Loucy (cell line): ENCODE measurements around the gene ZNF407.

ENCODE experiments used
- H2AFZ ChIP-seq: fragments of 200-600 bp; sonication (generic); 2 replicates; pipeline ENCODE4 v1.6.0; 2016; ENCODE audit warnings: antibody characterized with exemption, mild to moderate bottlenecking, low read length, moderate library complexity
- H3F3A ChIP-seq: fragments of 200-600 bp; 2 replicates; pipeline ENCODE4 v1.6.0; 2016; ENCODE audit warnings: antibody characterized with exemption, low read depth, mild to moderate bottlenecking
- H3K27me3 ChIP-seq: fragments of 200-600 bp; sonication (generic); 2 replicates; pipeline ENCODE4 v1.6.1; 2014; ENCODE audit warnings: low read length, mild to moderate bottlenecking; ENCODE audit not compliant: insufficient read depth, poor library complexity, severe bottlenecking
- H3K36me3 ChIP-seq: fragments of 200-600 bp; sonication (generic); 2 replicates; pipeline ENCODE4 v1.6.1; 2016; ENCODE audit warnings: low read length; ENCODE audit not compliant: insufficient read depth
- H3K4me1 ChIP-seq: fragments of 200-600 bp; sonication (generic); 2 replicates; pipeline ENCODE4 v1.5.1; 2014; ENCODE audit warnings: low read length, mild to moderate bottlenecking; ENCODE audit not compliant: insufficient read depth, poor library complexity, severe bottlenecking
- H3K4me2 ChIP-seq: fragments of 200-600 bp; sonication (generic); 2 replicates; pipeline ENCODE4 v1.6.0; 2014; ENCODE audit warnings: antibody characterized with exemption, low read length, low read depth, mild to moderate bottlenecking; ENCODE audit not compliant: poor library complexity, severe bottlenecking
- H3K4me3 ChIP-seq: fragments of 200-600 bp; sonication (generic); 2 replicates; pipeline ENCODE4 v1.5.1; 2014; ENCODE audit warnings: low read length, mild to moderate bottlenecking, mixed read lengths; ENCODE audit not compliant: poor library complexity, severe bottlenecking
- H3K79me2 ChIP-seq: fragments of 200-600 bp; sonication (generic); 2 replicates; pipeline ENCODE4 v1.6.1; 2014; ENCODE audit warnings: low read length; ENCODE audit not compliant: insufficient read depth
- H3K9ac ChIP-seq: fragments of 200-600 bp; sonication (generic); 2 replicates; pipeline ENCODE4 v1.6.0; 2014; ENCODE audit warnings: mild to moderate bottlenecking, low read depth, low read length, moderate library complexity; ENCODE audit not compliant: poor library complexity, severe bottlenecking
- H3K9me2 ChIP-seq: fragments of 200-600 bp; sonication (generic); replicated peaks from 2 replicates; pipeline ENCODE4 v1.6.1; 2016; ENCODE audit warnings: low read depth, low read length, mixed read lengths
- H3K9me3 ChIP-seq: fragments of 200-600 bp; sonication (generic); 2 replicates; pipeline ENCODE4 v1.6.1; 2014; ENCODE audit warnings: mild to moderate bottlenecking, antibody characterized with exemption, low read length, low read depth; ENCODE audit not compliant: insufficient read depth
- H4K20me1 ChIP-seq: fragments of 200-600 bp; sonication (generic); 2 replicates; pipeline ENCODE4 v1.6.0; 2014; ENCODE audit warnings: antibody characterized with exemption, low read length, mild to moderate bottlenecking; ENCODE audit not compliant: insufficient read depth, poor library complexity, severe bottlenecking
- CTCF ChIP-seq: fragments of 200-600 bp; sonication (generic); conservative IDR thresholded peaks from 2 replicates; pipeline ENCODE4 v1.5.1; 2014; ENCODE audit warnings: mild to moderate bottlenecking, antibody characterized with exemption, low read length
- EZH2phosphoT487 ChIP-seq: fragments of 200-600 bp; IDR thresholded peaks from 2 replicates; pipeline ENCODE4 v1.6.1; 2018; ENCODE audit warnings: antibody characterized with exemption, mild to moderate bottlenecking, moderate library complexity, borderline replicate concordance

The ZNF407 gene

GRCh38 chr18:74582642-74583041 is 15.0 kb upstream of the ZNF407 start:
- Histone ChIP-seq H3K4me1 (no peaks in the 10 kb centered on the region), H3K4me3 (no peak overlapping the region), H3K27me3 (no peaks in the 10 kb centered on the region), H4K20me1 (no peaks in the 10 kb centered on the region), H3K36me3 (no peaks in the 10 kb centered on the region), H3K9me2 (no peaks in the 10 kb centered on the region), H3K79me2 (no peaks in the 10 kb centered on the region), H3F3A (no peaks in the 10 kb centered on the region), H2AFZ (no peak overlapping the region), H3K4me2 (no peak overlapping the region), H3K9ac (no peak overlapping the region), H3K9me3 (no peaks in the 10 kb centered on the region)
- TF ChIP-seq EZH2phosphoT487 (no peak), CTCF (no peak)

- Histone ChIP-seq H3K79me2 (no peaks in the 10 kb centered on the region), H3F3A (no peaks in the 10 kb centered on the region), H3K9me2 (no peaks in the 10 kb centered on the region), H4K20me1 (no peaks in the 10 kb centered on the region), H3K9ac (no peak overlapping the region), H3K9me3 (no peaks in the 10 kb centered on the region), H2AFZ (no peak overlapping the region), H3K4me3 (no peak overlapping the region), H3K4me1 (no peaks in the 10 kb centered on the region), H3K36me3 (no peaks in the 10 kb centered on the region), H3K27me3 (no peaks in the 10 kb centered on the region), H3K4me2 (no peak overlapping the region)
- TF ChIP-seq EZH2phosphoT487: no peak
Measured at GRCh38 chr18:74587441-74587840, 10.2 kb upstream of the ZNF407 start.

- H3K4me3 ChIP-seq: no peak overlapping the region
- H2AFZ ChIP-seq: no peak overlapping the region
Measured at GRCh38 chr18:74589021-74589420, 8.6 kb upstream of the ZNF407 start.

More at GRCh38 chr18:74589021-74589420, 8.6 kb upstream of the ZNF407 start:
- Histone ChIP-seq H3K27me3 (no peaks in the 10 kb centered on the region), H3F3A (no peaks in the 10 kb centered on the region), H4K20me1 (peaks cover 3% of the 10 kb centered on the region), H3K9ac (no peak overlapping the region), H3K79me2 (no peaks in the 10 kb centered on the region), H3K9me2 (no peaks in the 10 kb centered on the region), H3K36me3 (no peaks in the 10 kb centered on the region), H3K4me1 (no peaks in the 10 kb centered on the region), H3K9me3 (no peaks in the 10 kb centered on the region), H3K4me2 (no peak overlapping the region)
- TF ChIP-seq CTCF (no peak), EZH2phosphoT487 (no peak)
